Osteoblast (primary cell): ENCODE results near the gene IL3RA. TPM values are rescaled to one million over a fixed set of nuclear protein-coding genes. Genes with fewer than 3 reads are reported as not detected.

Experiments
- DNase-seq: peaks from one replicate; pipeline ENCODE4 v3.0.0; 2011; ENCODE audit warnings: low spot score, mixed read lengths; ENCODE audit not compliant: insufficient read length; ENCODE audit errors: missing footprints
- H2AFZ ChIP-seq: 2 replicates; pipeline ENCODE4 v1.6.0; 2011; ENCODE audit warnings: mild to moderate bottlenecking, low read length
- H3K27ac ChIP-seq: 2 replicates; pipeline ENCODE4 v1.5.1; 2011; ENCODE audit warnings: mild to moderate bottlenecking, low read depth, low read length, moderate library complexity
- H3K27me3 ChIP-seq: 2 replicates; pipeline ENCODE4 v1.6.0; 2012; ENCODE audit warnings: mild to moderate bottlenecking, control low read depth, inconsistent platforms, low read length, moderate library complexity; ENCODE audit not compliant: insufficient read depth
- H3K36me3 ChIP-seq: 2 replicates; pipeline ENCODE4 v1.5.1; 2011; ENCODE audit warnings: mild to moderate bottlenecking, low read length, control low read depth, moderate library complexity; ENCODE audit not compliant: insufficient read depth
- H3K4me1 ChIP-seq: 2 replicates; pipeline ENCODE4 v1.5.1; 2011; ENCODE audit warnings: mild to moderate bottlenecking, low read length, control low read depth, moderate library complexity; ENCODE audit not compliant: insufficient read depth
- H3K4me2 ChIP-seq: 2 replicates; pipeline ENCODE4 v1.6.0; 2011; ENCODE audit warnings: mild to moderate bottlenecking, low read length; ENCODE audit not compliant: insufficient read depth
- H3K4me3 ChIP-seq: fragments of 200-600 bp; sonication (generic); 3 replicates; pipeline ENCODE4 v1.5.1; 2012; ENCODE audit warnings: mild to moderate bottlenecking, low read length, inconsistent platforms; ENCODE audit not compliant: insufficient read depth
- H3K79me2 ChIP-seq: 2 replicates; pipeline ENCODE4 v1.6.0; 2012; ENCODE audit warnings: mild to moderate bottlenecking, low read length, control low read depth, inconsistent platforms; ENCODE audit not compliant: insufficient read depth
- H3K9me3 ChIP-seq: 2 replicates; pipeline ENCODE4 v1.5.1; 2011; ENCODE audit warnings: low read depth, low read length, control low read depth
- H4K20me1 ChIP-seq: 2 replicates; pipeline ENCODE4 v1.6.0; 2012; ENCODE audit warnings: mild to moderate bottlenecking, low read length, control low read depth; ENCODE audit not compliant: insufficient read depth
- CTCF ChIP-seq: IDR thresholded peaks from 2 replicates; pipeline ENCODE4 v1.5.1; 2011; ENCODE audit warnings: mild to moderate bottlenecking, low read depth, low read length, moderate library complexity; ENCODE audit errors: extremely low read depth
- total RNA-seq: library from RNA; depleted of rRNA; stranded (reverse); fragments of >200 nt; gene quantifications from 2 replicates; pipeline ENCODE4 v1.2.3, GENCODE V29; 2012

Gene IL3RA
- total RNA-seq, 1 donor, result 0.72 TPM

GRCh38 chrX:1357993-1358392 lies 21.4 kb downstream of the IL3RA start:
- Histone ChIP-seq H2AFZ (no peak overlapping the region), H4K20me1 (no peaks in the 10 kb centered on the region), H3K79me2 (no peaks in the 10 kb centered on the region), H3K9me3 (no peaks in the 10 kb centered on the region), H3K36me3 (no peaks in the 10 kb centered on the region), H3K27ac (no peak overlapping the region), H3K27me3 (no peaks in the 10 kb centered on the region), H3K4me2 (no peak overlapping the region), H3K4me3 (no peak overlapping the region), H3K4me1 (no peaks in the 10 kb centered on the region)
- no peak for DNase-seq
- TF ChIP-seq CTCF, result no peak

- H3K4me2 ChIP-seq, result no peak overlapping the region
- no peak for DNase-seq
- H4K20me1 ChIP-seq, result no peaks in the 10 kb centered on the region
- no peak for TF ChIP-seq CTCF
- no peaks in the 10 kb centered on the region for H3K79me2 ChIP-seq
- no peak overlapping the region for H2AFZ ChIP-seq
- H3K27ac ChIP-seq, result no peak overlapping the region
- no peaks in the 10 kb centered on the region for H3K36me3 ChIP-seq
- H3K27me3 ChIP-seq, result no peaks in the 10 kb centered on the region
- H3K9me3 ChIP-seq, result no peaks in the 10 kb centered on the region
- no peak overlapping the region for H3K4me3 ChIP-seq
- H3K4me1 ChIP-seq, result no peaks in the 10 kb centered on the region
Measured at GRCh38 chrX:1358793-1359476, 22.4 kb downstream of the IL3RA start.

- H2AFZ ChIP-seq, result no peak overlapping the region
- no peaks in the 10 kb centered on the region for H3K9me3 ChIP-seq
- no peak for TF ChIP-seq CTCF
- no peaks in the 10 kb centered on the region for H3K36me3 ChIP-seq
- H3K4me2 ChIP-seq, result no peak overlapping the region
- no peak overlapping the region for H3K4me3 ChIP-seq
- no peak for DNase-seq
- no peaks in the 10 kb centered on the region for H4K20me1 ChIP-seq
- no peaks in the 10 kb centered on the region for H3K4me1 ChIP-seq
- H3K27ac ChIP-seq, result no peak overlapping the region
- H3K79me2 ChIP-seq, result no peaks in the 10 kb centered on the region
- no peaks in the 10 kb centered on the region for H3K27me3 ChIP-seq
Measured at GRCh38 chrX:1359477-1359873, 22.9 kb downstream of the IL3RA start.

GRCh38 chrX:1360171-1360570 lies 23.6 kb downstream of the IL3RA start:
- Histone ChIP-seq H3K79me2 (no peaks in the 10 kb centered on the region), H2AFZ (no peak overlapping the region), H3K4me3 (no peak overlapping the region), H3K9me3 (no peaks in the 10 kb centered on the region), H3K27ac (no peak overlapping the region), H3K36me3 (no peaks in the 10 kb centered on the region), H3K4me2 (no peak overlapping the region), H3K27me3 (no peaks in the 10 kb centered on the region), H3K4me1 (no peaks in the 10 kb centered on the region), H4K20me1 (no peaks in the 10 kb centered on the region)
- no peak for TF ChIP-seq CTCF
- DNase-seq, result no peak
